WTC11 (cell line): ENCODE data around the gene NPSR1. TPM values are rescaled to one million over a fixed set of nuclear protein-coding genes. Genes with fewer than 3 reads are reported as not detected.

Source experiments
- ATAC-seq: fragments of 200-7000 bp; cut with Tn5 transposase; 2 replicates; pipeline ENCODE4 v1.10.0; 2021; ENCODE audit warnings: mild to moderate bottlenecking, moderate library complexity
- CTCF ChIA-PET: fragments of 300-600 bp; sonication (Branson Sonifier 250); formaldehyde crosslinking; loops from one replicate; lab custom pipeline; 2021; ENCODE audit warnings: antibody characterized with exemption; lab: Charles Lee
- POLR2A ChIA-PET: fragments of 350-600 bp; sonication (Branson Sonifier 250); formaldehyde crosslinking; loops from one replicate; lab custom pipeline; 2021; ENCODE audit warnings: antibody characterized with exemption; lab: Charles Lee
- DNase-seq: peaks from one replicate; pipeline ENCODE4 v3.0.0; 2021; ENCODE audit warnings: low spot score
- H3K27ac Mint-ChIP-seq: 2 replicates; pipeline ENCODE4 v1.8.0; 2021; ENCODE audit warnings: mixed read lengths
- H3K27me3 Mint-ChIP-seq: 2 replicates; pipeline ENCODE4 v1.8.0; 2021; ENCODE audit warnings: low read depth, mild to moderate bottlenecking, moderate library complexity, mixed read lengths
- H3K36me3 Mint-ChIP-seq: 2 replicates; pipeline ENCODE4 v1.8.0; 2021; ENCODE audit warnings: mixed read lengths
- H3K4me1 Mint-ChIP-seq: 2 replicates; pipeline ENCODE4 v1.8.0; 2022; ENCODE audit warnings: mixed read lengths
- H3K4me3 Mint-ChIP-seq: 2 replicates; pipeline ENCODE4 v1.8.0; 2021; ENCODE audit warnings: mild to moderate bottlenecking, moderate library complexity, mixed read lengths
- H3K9me3 Mint-ChIP-seq: 2 replicates; pipeline ENCODE4 v1.8.0; 2021; ENCODE audit warnings: mixed read lengths
- ELF4 ChIP-seq: sonication (generic); formaldehyde crosslinking; IDR thresholded peaks from 2 replicates; pipeline ENCODE4 v1.8.1; 2022; ENCODE audit warnings: low read depth, mild to moderate bottlenecking, moderate library complexity, missing genetic modification reagents
- FOXP1 ChIP-seq: sonication (generic); formaldehyde crosslinking; IDR thresholded peaks from 2 replicates; pipeline ENCODE4 v1.8.0; 2022; ENCODE audit warnings: missing genetic modification reagents, mild to moderate bottlenecking, moderate library complexity, borderline replicate concordance
- MYBL2 ChIP-seq: sonication (generic); formaldehyde crosslinking; IDR thresholded peaks from 2 replicates; pipeline ENCODE4 v1.8.1; 2023; ENCODE audit warnings: mild to moderate bottlenecking, moderate library complexity, missing genetic modification reagents
- NR1H2 ChIP-seq: sonication (generic); formaldehyde crosslinking; IDR thresholded peaks from 2 replicates; pipeline ENCODE4 v1.9.0; 2021; ENCODE audit warnings: mild to moderate bottlenecking, moderate library complexity, missing genetic modification reagents
- SMAD4 ChIP-seq: sonication (generic); formaldehyde crosslinking; IDR thresholded peaks from 2 replicates; pipeline ENCODE4 v1.8.0; 2022; ENCODE audit warnings: mild to moderate bottlenecking, missing genetic modification reagents
- TEAD1 ChIP-seq: sonication (generic); formaldehyde crosslinking; IDR thresholded peaks from 2 replicates; pipeline ENCODE4 v1.8.0; 2022; ENCODE audit warnings: mild to moderate bottlenecking, missing genetic modification reagents
- ZNF138 ChIP-seq: sonication (generic); formaldehyde crosslinking; conservative IDR thresholded peaks from 2 replicates; pipeline ENCODE4 v1.8.1; 2022; ENCODE audit warnings: mild to moderate bottlenecking, moderate library complexity, missing genetic modification reagents
- total RNA-seq: library from RNA; stranded (reverse); gene quantifications from 3 replicates; pipeline ENCODE4 v1.2.3, GENCODE V29; 2021
- TF ChIP-seq, protein P1 (sequence below): sonication (generic); formaldehyde crosslinking; IDR thresholded peaks from 2 replicates; pipeline ENCODE4 v1.8.1; 2022; ENCODE audit warnings: low read depth, mild to moderate bottlenecking, moderate library complexity, missing genetic modification reagents, borderline replicate concordance
- TF ChIP-seq, protein P2 (sequence below): sonication (generic); formaldehyde crosslinking; IDR thresholded peaks from 2 replicates; pipeline ENCODE4 v1.8.1; 2023; ENCODE audit warnings: mild to moderate bottlenecking, moderate library complexity, missing genetic modification reagents
- TF ChIP-seq, protein P3 (sequence below): sonication (generic); formaldehyde crosslinking; IDR thresholded peaks from 2 replicates; pipeline ENCODE4 v1.8.1; 2023; ENCODE audit warnings: mild to moderate bottlenecking, missing genetic modification reagents
- TF ChIP-seq, protein P4 (sequence below): sonication (generic); formaldehyde crosslinking; IDR thresholded peaks from 2 replicates; pipeline ENCODE4 v1.8.0; 2023; ENCODE audit warnings: missing genetic modification reagents, mild to moderate bottlenecking, borderline replicate concordance
- TF ChIP-seq, protein P5 (sequence below): sonication (generic); formaldehyde crosslinking; IDR thresholded peaks from 2 replicates; pipeline ENCODE4 v1.8.1; 2023; ENCODE audit warnings: mild to moderate bottlenecking, missing genetic modification reagents, borderline replicate concordance
- TF ChIP-seq, protein P6 (sequence below): sonication (generic); formaldehyde crosslinking; IDR thresholded peaks from 2 replicates; pipeline ENCODE4 v1.8.1; 2022; ENCODE audit warnings: mild to moderate bottlenecking, missing genetic modification reagents, moderate library complexity, borderline replicate concordance

The NPSR1 gene
- total RNA-seq, 1 experiment from 2014 or later, result not detected

DNA sequence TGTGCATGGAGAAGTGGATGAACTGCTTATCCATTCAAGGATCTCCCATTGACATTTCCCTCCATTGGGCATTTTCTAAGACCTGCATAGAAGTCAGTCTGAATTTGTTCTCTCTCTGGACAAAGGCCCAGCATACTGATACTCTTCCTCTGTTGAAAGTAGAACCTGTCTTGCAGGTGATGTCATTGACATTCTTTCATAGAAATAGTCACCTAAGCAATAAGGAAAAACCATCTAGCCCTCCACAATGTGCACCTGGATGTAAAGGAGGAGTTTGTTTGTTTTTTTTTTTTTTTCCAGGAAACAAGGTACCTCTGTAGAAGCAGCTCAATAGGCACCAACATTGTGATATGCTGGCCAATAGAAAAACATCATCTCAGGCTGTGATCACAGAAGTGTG, 228.8 kb downstream of the NPSR1 start:
- ATAC-seq, result no peak
- ChIA-PET CTCF (interaction anchor here (1.0 to 1.4 kb wide), 2 partner anchors 14 to 41 kb away, joined by 3 to 6 read pairs; no protein-coding TSS in a partner anchor), POLR2A (no interaction called here)
- no peak for TF ChIP-seq NR1H2 (CRISPR knock-in tag)
- TF ChIP-seq, protein P1, sequence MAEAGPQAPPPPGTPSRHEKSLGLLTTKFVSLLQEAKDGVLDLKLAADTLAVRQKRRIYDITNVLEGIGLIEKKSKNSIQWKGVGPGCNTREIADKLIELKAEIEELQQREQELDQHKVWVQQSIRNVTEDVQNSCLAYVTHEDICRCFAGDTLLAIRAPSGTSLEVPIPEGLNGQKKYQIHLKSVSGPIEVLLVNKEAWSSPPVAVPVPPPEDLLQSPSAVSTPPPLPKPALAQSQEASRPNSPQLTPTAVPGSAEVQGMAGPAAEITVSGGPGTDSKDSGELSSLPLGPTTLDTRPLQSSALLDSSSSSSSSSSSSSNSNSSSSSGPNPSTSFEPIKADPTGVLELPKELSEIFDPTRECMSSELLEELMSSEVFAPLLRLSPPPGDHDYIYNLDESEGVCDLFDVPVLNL, result no peak
- no peak for TF ChIP-seq FOXP1 (CRISPR knock-in tag)
- no peak for TF ChIP-seq MYBL2 (CRISPR knock-in tag)
- TF ChIP-seq, protein P2, sequence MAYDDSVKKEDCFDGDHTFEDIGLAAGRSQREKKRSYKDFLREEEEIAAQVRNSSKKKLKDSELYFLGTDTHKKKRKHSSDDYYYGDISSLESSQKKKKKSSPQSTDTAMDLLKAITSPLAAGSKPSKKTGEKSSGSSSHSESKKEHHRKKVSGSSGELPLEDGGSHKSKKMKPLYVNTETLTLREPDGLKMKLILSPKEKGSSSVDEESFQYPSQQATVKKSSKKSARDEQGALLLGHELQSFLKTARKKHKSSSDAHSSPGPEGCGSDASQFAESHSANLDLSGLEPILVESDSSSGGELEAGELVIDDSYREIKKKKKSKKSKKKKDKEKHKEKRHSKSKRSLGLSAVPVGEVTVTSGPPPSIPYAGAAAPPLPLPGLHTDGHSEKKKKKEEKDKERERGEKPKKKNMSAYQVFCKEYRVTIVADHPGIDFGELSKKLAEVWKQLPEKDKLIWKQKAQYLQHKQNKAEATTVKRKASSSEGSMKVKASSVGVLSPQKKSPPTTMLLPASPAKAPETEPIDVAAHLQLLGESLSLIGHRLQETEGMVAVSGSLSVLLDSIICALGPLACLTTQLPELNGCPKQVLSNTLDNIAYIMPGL (CRISPR knock-in tag), result no peak
- TF ChIP-seq ZNF138 (CRISPR knock-in tag), result no peak
- no peak for TF ChIP-seq TEAD1
- no peak for TF ChIP-seq ELF4 (CRISPR knock-in tag)
- TF ChIP-seq, protein P3, sequence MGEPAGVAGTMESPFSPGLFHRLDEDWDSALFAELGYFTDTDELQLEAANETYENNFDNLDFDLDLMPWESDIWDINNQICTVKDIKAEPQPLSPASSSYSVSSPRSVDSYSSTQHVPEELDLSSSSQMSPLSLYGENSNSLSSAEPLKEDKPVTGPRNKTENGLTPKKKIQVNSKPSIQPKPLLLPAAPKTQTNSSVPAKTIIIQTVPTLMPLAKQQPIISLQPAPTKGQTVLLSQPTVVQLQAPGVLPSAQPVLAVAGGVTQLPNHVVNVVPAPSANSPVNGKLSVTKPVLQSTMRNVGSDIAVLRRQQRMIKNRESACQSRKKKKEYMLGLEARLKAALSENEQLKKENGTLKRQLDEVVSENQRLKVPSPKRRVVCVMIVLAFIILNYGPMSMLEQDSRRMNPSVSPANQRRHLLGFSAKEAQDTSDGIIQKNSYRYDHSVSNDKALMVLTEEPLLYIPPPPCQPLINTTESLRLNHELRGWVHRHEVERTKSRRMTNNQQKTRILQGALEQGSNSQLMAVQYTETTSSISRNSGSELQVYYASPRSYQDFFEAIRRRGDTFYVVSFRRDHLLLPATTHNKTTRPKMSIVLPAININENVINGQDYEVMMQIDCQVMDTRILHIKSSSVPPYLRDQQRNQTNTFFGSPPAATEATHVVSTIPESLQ (CRISPR knock-in tag), result no peak
- TF ChIP-seq SMAD4, result no peak
- TF ChIP-seq, protein P4, sequence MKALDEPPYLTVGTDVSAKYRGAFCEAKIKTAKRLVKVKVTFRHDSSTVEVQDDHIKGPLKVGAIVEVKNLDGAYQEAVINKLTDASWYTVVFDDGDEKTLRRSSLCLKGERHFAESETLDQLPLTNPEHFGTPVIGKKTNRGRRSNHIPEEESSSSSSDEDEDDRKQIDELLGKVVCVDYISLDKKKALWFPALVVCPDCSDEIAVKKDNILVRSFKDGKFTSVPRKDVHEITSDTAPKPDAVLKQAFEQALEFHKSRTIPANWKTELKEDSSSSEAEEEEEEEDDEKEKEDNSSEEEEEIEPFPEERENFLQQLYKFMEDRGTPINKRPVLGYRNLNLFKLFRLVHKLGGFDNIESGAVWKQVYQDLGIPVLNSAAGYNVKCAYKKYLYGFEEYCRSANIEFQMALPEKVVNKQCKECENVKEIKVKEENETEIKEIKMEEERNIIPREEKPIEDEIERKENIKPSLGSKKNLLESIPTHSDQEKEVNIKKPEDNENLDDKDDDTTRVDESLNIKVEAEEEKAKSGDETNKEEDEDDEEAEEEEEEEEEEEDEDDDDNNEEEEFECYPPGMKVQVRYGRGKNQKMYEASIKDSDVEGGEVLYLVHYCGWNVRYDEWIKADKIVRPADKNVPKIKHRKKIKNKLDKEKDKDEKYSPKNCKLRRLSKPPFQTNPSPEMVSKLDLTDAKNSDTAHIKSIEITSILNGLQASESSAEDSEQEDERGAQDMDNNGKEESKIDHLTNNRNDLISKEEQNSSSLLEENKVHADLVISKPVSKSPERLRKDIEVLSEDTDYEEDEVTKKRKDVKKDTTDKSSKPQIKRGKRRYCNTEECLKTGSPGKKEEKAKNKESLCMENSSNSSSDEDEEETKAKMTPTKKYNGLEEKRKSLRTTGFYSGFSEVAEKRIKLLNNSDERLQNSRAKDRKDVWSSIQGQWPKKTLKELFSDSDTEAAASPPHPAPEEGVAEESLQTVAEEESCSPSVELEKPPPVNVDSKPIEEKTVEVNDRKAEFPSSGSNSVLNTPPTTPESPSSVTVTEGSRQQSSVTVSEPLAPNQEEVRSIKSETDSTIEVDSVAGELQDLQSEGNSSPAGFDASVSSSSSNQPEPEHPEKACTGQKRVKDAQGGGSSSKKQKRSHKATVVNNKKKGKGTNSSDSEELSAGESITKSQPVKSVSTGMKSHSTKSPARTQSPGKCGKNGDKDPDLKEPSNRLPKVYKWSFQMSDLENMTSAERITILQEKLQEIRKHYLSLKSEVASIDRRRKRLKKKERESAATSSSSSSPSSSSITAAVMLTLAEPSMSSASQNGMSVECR (CRISPR knock-in tag), result no peak
- TF ChIP-seq, protein P5, sequence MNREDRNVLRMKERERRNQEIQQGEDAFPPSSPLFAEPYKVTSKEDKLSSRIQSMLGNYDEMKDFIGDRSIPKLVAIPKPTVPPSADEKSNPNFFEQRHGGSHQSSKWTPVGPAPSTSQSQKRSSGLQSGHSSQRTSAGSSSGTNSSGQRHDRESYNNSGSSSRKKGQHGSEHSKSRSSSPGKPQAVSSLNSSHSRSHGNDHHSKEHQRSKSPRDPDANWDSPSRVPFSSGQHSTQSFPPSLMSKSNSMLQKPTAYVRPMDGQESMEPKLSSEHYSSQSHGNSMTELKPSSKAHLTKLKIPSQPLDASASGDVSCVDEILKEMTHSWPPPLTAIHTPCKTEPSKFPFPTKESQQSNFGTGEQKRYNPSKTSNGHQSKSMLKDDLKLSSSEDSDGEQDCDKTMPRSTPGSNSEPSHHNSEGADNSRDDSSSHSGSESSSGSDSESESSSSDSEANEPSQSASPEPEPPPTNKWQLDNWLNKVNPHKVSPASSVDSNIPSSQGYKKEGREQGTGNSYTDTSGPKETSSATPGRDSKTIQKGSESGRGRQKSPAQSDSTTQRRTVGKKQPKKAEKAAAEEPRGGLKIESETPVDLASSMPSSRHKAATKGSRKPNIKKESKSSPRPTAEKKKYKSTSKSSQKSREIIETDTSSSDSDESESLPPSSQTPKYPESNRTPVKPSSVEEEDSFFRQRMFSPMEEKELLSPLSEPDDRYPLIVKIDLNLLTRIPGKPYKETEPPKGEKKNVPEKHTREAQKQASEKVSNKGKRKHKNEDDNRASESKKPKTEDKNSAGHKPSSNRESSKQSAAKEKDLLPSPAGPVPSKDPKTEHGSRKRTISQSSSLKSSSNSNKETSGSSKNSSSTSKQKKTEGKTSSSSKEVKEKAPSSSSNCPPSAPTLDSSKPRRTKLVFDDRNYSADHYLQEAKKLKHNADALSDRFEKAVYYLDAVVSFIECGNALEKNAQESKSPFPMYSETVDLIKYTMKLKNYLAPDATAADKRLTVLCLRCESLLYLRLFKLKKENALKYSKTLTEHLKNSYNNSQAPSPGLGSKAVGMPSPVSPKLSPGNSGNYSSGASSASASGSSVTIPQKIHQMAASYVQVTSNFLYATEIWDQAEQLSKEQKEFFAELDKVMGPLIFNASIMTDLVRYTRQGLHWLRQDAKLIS (CRISPR knock-in tag), result no peak
- TF ChIP-seq, protein P6, sequence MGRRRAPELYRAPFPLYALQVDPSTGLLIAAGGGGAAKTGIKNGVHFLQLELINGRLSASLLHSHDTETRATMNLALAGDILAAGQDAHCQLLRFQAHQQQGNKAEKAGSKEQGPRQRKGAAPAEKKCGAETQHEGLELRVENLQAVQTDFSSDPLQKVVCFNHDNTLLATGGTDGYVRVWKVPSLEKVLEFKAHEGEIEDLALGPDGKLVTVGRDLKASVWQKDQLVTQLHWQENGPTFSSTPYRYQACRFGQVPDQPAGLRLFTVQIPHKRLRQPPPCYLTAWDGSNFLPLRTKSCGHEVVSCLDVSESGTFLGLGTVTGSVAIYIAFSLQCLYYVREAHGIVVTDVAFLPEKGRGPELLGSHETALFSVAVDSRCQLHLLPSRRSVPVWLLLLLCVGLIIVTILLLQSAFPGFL (CRISPR knock-in tag), result no peak
- peaks cover 31% of the 10 kb centered on the region for H3K36me3 Mint-ChIP-seq
- H3K27me3 Mint-ChIP-seq, result peaks cover 7% of the 10 kb centered on the region
- no peaks in the 10 kb centered on the region for H3K4me1 Mint-ChIP-seq
- H3K4me3 Mint-ChIP-seq, result no peak overlapping the region
- peaks cover 53% of the 10 kb centered on the region for H3K9me3 Mint-ChIP-seq
- H3K27ac Mint-ChIP-seq, result no peak overlapping the region
- no peak for DNase-seq
